Colonic mucosa (tissue), 4 donors: ENCODE data around the gene FOXI2. TPM values are rescaled to one million over a fixed set of nuclear protein-coding genes. Genes with fewer than 3 reads are reported as not detected.

Experiments used
- DNase-seq: peaks from one replicate; pipeline ENCODE4 v3.0.0-alpha.2; 2020
- H3K27ac ChIP-seq: fragments of 200-600 bp; one replicate; pipeline ENCODE4 v1.8.0; 2021
- H3K27me3 ChIP-seq: fragments of 200-600 bp; one replicate; pipeline ENCODE4 v1.8.0; 2021
- H3K36me3 ChIP-seq: fragments of 200-600 bp; one replicate; pipeline ENCODE4 v1.8.0; 2021
- H3K4me1 ChIP-seq: fragments of 200-600 bp; one replicate; pipeline ENCODE4 v1.8.0; 2021; ENCODE audit warnings: mild to moderate bottlenecking
- H3K4me3 ChIP-seq: fragments of 200-600 bp; one replicate; pipeline ENCODE4 v1.8.0; 2021
- H3K9ac ChIP-seq, 2 donors: one replicate each; pipeline ENCODE4 v1.7.0; 2013; ENCODE audit warnings: control low read depth in 2 of 2, low read depth in 2 of 2, low read length in 2 of 2
- H3K9me3 ChIP-seq: fragments of 200-600 bp; one replicate; pipeline ENCODE4 v1.8.0; 2021
- CTCF ChIP-seq: fragments of 200-600 bp; IDR thresholded peaks from one replicate; pipeline ENCODE4 v1.8.0; 2022; ENCODE audit warnings: antibody characterized with exemption, mild to moderate bottlenecking
- intact Hi-C: fragments of 100-400 bp; cut with DNase I; formaldehyde crosslinking; loops from one replicate; pipeline ENCODE4 v1.14.1; 2022
- total RNA-seq, 2 donors: library from RNA; stranded (reverse); fragmentation: NEBNext Ultra II Directional in 1 of 2; extraction: Animal tissue kit (Norgen Biotek cat#: 25700) in 1 of 2; gene quantifications; one replicate each; pipeline ENCODE4 v1.2.1, GENCODE V29; 2021
- donor health status: healthy.
- donor health status: DM: no; HTN: no; CAD: no.
- donor health status: DM: no; HTN: no; CAD: no.

The FOXI2 gene
- total RNA-seq, 2 donors from 2014 or later = 0.08 TPM; not detected in 1

GRCh38 chr10:127759276-127759675, 22.3 kb downstream of the FOXI2 start:
- Histone ChIP-seq H3K27me3 (no peaks in the 10 kb centered on the region), H3K9ac (no peak overlapping the region), H3K27ac (no peak overlapping the region), H3K4me1 (no peaks in the 10 kb centered on the region), H3K4me3 (no peak overlapping the region), H3K9me3 (no peaks in the 10 kb centered on the region), H3K36me3 (no peaks in the 10 kb centered on the region)
- TF ChIP-seq CTCF = no peak
- no peak for DNase-seq
- intact Hi-C loops = no loop called here

GRCh38 chr10:127762925-127763324, 25.9 kb downstream of the FOXI2 start:
- intact Hi-C loops = no loop called here
- Histone ChIP-seq H3K36me3 (no peaks in the 10 kb centered on the region), H3K27ac (no peak overlapping the region), H3K4me1 (no peaks in the 10 kb centered on the region), H3K4me3 (no peak overlapping the region), H3K9me3 (no peaks in the 10 kb centered on the region), H3K27me3 (no peaks in the 10 kb centered on the region), H3K9ac (no peak overlapping the region)
- no peak for TF ChIP-seq CTCF
- no peak for DNase-seq

GRCh38 chr10:127774766-127775559, 38.0 kb downstream of the FOXI2 start:
- H3K27me3 ChIP-seq = no peaks in the 10 kb centered on the region
- H3K27ac ChIP-seq = no peak overlapping the region
- H3K9ac ChIP-seq = no peak overlapping the region
- TF ChIP-seq CTCF = no peak
- H3K9me3 ChIP-seq = no peaks in the 10 kb centered on the region
- H3K4me3 ChIP-seq = no peak overlapping the region
- DNase-seq = no peak
- no peaks in the 10 kb centered on the region for H3K4me1 ChIP-seq
- intact Hi-C loops = no loop called here
- no peaks in the 10 kb centered on the region for H3K36me3 ChIP-seq

- Histone ChIP-seq H3K4me3 (no peak overlapping the region), H3K9ac (no peak overlapping the region), H3K27me3 (no peaks in the 10 kb centered on the region), H3K27ac (no peak overlapping the region), H3K9me3 (no peaks in the 10 kb centered on the region), H3K36me3 (no peaks in the 10 kb centered on the region), H3K4me1 (no peaks in the 10 kb centered on the region)
- intact Hi-C loops = no loop called here
- no peak for DNase-seq
- TF ChIP-seq CTCF = no peak
Observed at GRCh38 chr10:127776816-127777215, 39.8 kb downstream of the FOXI2 start.

GRCh38 chr10:127781412-127781811, 44.4 kb downstream of the FOXI2 start:
- TF ChIP-seq CTCF = no peak
- no peak overlapping the region for H3K9ac ChIP-seq
- H3K27ac ChIP-seq = no peak overlapping the region
- no peak for DNase-seq
- no peaks in the 10 kb centered on the region for H3K9me3 ChIP-seq
- H3K36me3 ChIP-seq = no peaks in the 10 kb centered on the region
- H3K27me3 ChIP-seq = no peaks in the 10 kb centered on the region
- H3K4me1 ChIP-seq = no peaks in the 10 kb centered on the region
- no peak overlapping the region for H3K4me3 ChIP-seq
- intact Hi-C loops = no loop called here
